Measurements from ENCODE around the gene CNTNAP2. TPM values are rescaled to one million over a fixed set of nuclear protein-coding genes. Genes with fewer than 3 reads are reported as not detected.

The CNTNAP2 gene
- total and polyA plus RNA-seq, 2 of the 4 experiments (the other 2 are of a cell fraction), result not detected

DNA sequence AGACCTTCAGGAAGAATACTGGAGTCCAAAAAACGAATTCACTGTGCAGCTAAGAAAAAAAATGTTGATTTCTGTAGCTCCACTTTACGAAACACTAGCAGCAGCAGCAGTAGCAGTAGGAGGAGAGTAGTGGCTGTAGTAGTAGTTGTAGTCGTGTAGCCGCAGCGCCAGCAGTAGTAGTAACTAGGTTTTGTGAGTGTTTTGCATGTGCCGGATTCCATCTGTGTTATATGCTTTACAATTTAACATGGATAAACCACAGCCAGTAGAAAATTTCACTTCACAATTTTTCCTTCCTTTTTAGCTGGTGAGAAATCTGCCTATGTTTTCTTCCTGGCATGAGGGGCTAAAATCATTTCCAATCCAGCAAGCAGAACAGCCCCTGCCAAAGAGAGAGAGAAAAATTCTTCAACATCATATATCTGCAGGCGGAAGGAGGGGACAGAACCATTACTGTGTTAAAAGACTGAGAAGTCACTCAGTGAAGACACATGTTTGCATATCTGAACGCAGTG is 2325.6 kb downstream of the CNTNAP2 start:
- Histone ChIP-seq H2AK9ac (replicated peaks; ENCODE audit: low read depth, low read length, poor library complexity) (no peak overlapping the region), H3K27me3 (ENCODE audit: control insufficient read depth, insufficient read depth, low read length) (no peaks in the 10 kb centered on the region), H3K4ac (ENCODE audit: low read depth, low read length) (no peak overlapping the region), H4K20me1 (ENCODE audit: insufficient read depth, low read length) (no peaks in the 10 kb centered on the region), H4K8ac (ENCODE audit: low read depth in 2 of 2, low read length in 2 of 2) (no peak overlapping the region), H2AFZ (replicated peaks; ENCODE audit: low read length, poor library complexity) (no peak overlapping the region), H2BK120ac (ENCODE audit: low read depth, low read length) (no peak overlapping the region), H3K9ac (ENCODE audit: low read depth, low read length) (no peak overlapping the region), H3K27ac (ENCODE audit: insufficient read depth, low read length) (no peak overlapping the region), H3K4me3 (ENCODE audit: insufficient read depth, low read depth, low read length) (no peak overlapping the region), H2BK20ac (ENCODE audit: low read depth, low read length) (no peak overlapping the region), H3K9me1 (ENCODE audit: insufficient read depth, low read length) (no peaks in the 10 kb centered on the region), H3K36me3 (ENCODE audit: control insufficient read depth, insufficient read depth, low read length) (no peaks in the 10 kb centered on the region), H3K18ac (ENCODE audit: low read depth, low read length) (no peak overlapping the region), H3K56ac (ENCODE audit: extremely low read depth, insufficient read depth, low read length) (no peak overlapping the region), H3K4me2 (ENCODE audit: low read depth, low read length) (no peak overlapping the region), H4K5ac (ENCODE audit: low read depth, low read length) (no peak overlapping the region), H3K9me3 (ENCODE audit: control insufficient read depth, insufficient read depth, low read length) (peaks cover 22% of the 10 kb centered on the region), H2BK5ac (ENCODE audit: low read depth, low read length, poor library complexity, severe bottlenecking) (no peak overlapping the region), H3K4me1 (ENCODE audit: control insufficient read depth, insufficient read depth, low read length) (no peaks in the 10 kb centered on the region), H3K79me1 (ENCODE audit: low read depth in 1 of 2, low read length in 2 of 2) (no peaks in the 10 kb centered on the region), H2BK15ac (ENCODE audit: low read depth, low read length) (no peak overlapping the region), H3K14ac (replicated peaks; ENCODE audit: low read depth, low read length) (no peak overlapping the region), H3K23ac (ENCODE audit: low read depth, low read length) (no peak overlapping the region), H2AK5ac (ENCODE audit: low read depth, low read length) (no peak overlapping the region), H4K91ac (ENCODE audit: insufficient read depth, low read depth, low read length) (no peak overlapping the region)
- no peak for ATAC-seq (ENCODE audit: low read depth)
- in situ Hi-C loops (cut with MboI; ENCODE audit: low sequenced_read_pairs) (no loop called here), intact Hi-C loops (cut with micrococcal nuclease) (no loop called here), dilution Hi-C loops (cut with HindIII; ENCODE audit: low sequenced_read_pairs, unreplicated experiment) (no loop called here)
- WGBS, 2 experiments (ENCODE audit: extremely low coverage in 2 of 2, insufficient read length in 1 of 2), result 17% methylated on average over 1 of the region's 8 CpGs; no CpG with 5 or more reads in 1 of the 2 experiments
- TF ChIP-seq RFX5 (IDR thresholded peaks at IDR 0.05; ENCODE audit: low read depth, low read length), result no peak
- no peak for TF ChIP-seq RCOR1 (IDR thresholded peaks at IDR 0.05; ENCODE audit: insufficient replicate concordance, low read length)
- no peak for TF ChIP-seq BHLHE40 (IDR thresholded peaks at IDR 0.05; ENCODE audit: low read depth, low read length)
- TF ChIP-seq NFE2L2 (IDR thresholded peaks at IDR 0.05; ENCODE audit: low read depth, low read length), result no peak
- TF ChIP-seq CHD1 (IDR thresholded peaks at IDR 0.05; ENCODE audit: low read depth, low read length), result no peak
- TF ChIP-seq RAD21 (IDR thresholded peaks at IDR 0.05; ENCODE audit: low read length), result no peak
- TF ChIP-seq CEBPB (IDR thresholded peaks at IDR 0.05; ENCODE audit: low read depth, low read length), result no peak
- no peak for TF ChIP-seq SMC3 (IDR thresholded peaks at IDR 0.05; ENCODE audit: low read depth, low read length)
- DNase-seq, result no peak
- no TSS peak for BruUV-seq (replicated peaks)
- CTCF ChIA-PET, result no interaction called here
- POLR2A ChIA-PET (ENCODE audit: unreplicated experiment), result no interaction called here
